HG03520 (cell line): ENCODE measurements around the gene COTL1.
A peak's percentile ranks its signal among the peaks of the same experiment; 100 is the strongest.
"Not testable (repeated sequence)": the region's sequence is repeated elsewhere in the genome, so short reads cannot be mapped to it uniquely, and the experiment has no call there.

Experiments used
- ATAC-seq: cut with Tn5 transposase; IDR thresholded peaks from one replicate; pipeline ENCODE4 v1.9.1; 2021; ENCODE audit warnings: mild to moderate bottlenecking, moderate library complexity; ENCODE audit not compliant: unreplicated experiment

Gene COTL1

GRCh38 chr16:84643674-84644073 is 25.8 kb upstream of the COTL1 start:
- ATAC-seq: no peak

DNA sequence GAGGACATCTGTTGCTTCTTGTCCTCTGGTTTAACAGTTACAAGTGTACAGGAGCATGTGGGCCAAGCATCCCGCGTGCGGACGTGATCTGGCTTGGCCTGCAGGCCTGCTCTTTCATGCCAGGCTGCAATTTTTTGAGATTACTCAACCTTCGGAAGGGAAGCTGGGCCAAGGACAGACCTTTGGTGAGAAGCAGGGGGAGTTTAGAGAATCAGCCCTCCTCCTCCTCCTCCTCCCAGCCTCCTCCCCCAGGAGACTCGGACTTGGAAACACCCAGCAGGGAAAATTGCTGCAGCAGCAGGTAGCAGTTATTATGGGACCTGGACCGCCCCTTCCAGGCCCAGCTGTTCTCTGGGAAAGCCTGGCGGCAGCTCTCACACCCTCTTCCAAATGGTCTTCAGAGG is 25.3 kb upstream of the COTL1 start:
- no peak for ATAC-seq

GRCh38 chr16:84641643-84642358 is 23.9 kb upstream of the COTL1 start:
- no peak for ATAC-seq

DNA sequence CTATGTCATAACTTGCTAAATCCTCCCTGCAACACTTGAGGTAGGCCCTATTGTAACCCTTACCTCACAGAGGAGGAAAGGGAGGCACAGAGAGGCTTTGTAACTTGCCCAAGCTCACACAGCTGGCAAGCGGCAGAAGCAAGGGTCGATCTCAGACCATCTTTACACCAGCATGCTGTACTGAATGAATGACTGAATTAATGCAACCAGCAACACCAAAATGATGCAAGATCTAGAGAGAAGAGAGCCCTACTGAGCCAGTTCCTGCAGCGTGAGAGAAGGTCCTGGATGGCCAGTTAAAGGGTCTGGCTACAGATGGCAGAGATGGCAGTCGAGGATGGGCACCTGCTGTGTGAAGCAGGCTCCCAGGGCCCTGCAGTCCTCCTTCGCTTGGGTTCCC is 22.3 kb upstream of the COTL1 start:
- no peak for ATAC-seq

DNA sequence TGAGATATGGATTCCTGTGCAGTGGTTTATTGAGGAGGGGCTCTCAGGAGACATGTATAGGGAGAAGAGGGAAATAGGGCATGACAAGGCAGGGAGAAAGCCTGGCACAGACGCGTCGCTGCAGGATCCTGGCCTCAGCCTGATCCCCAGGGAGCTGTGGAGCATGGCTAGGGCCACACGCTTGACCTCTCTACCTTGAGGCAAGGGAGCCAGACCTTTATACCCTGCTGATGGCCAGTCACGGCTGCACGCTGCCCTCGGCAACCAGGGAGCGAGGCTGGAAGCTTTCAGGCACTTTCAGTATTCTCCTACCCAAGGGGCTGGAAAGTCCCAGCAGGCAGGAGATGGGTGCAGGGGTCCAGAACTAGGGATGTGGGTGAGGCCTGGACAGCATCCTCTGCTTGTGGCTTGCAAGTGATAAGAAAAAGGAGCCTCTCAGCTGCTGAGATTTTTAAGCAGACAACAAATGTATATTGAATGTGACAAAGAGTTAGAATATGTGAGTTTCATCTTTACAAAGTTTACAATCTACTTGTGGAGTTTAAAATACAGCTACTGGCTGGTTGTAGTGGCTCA is 20.4 kb upstream of the COTL1 start:
- no peak for ATAC-seq

GRCh38 chr16:84637709-84638108 is 19.8 kb upstream of the COTL1 start:
- ATAC-seq: no peak

DNA sequence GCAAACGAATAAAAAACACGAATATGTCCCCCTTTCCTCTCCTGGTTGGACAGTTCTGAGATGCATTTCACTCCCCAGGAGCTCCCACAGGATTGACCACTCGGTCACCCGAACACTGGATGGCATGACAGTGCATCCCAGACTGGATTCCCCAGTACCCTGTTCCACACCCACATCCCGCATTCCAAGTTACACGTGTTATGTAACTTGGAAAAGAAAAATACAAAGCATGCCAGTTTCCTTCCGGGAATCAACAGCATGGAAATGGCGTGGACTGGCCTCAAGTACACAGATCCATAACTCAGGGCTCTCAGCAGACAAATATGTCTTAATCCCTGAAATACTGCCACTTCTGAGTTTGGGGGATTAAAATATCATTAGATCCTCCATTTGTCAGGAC is 17.8 kb upstream of the COTL1 start:
- no peak for ATAC-seq

- ATAC-seq: no peak
Observed at GRCh38 chr16:84633622-84634021, 15.7 kb upstream of the COTL1 start.

- not testable (repeated sequence) for ATAC-seq
Observed at GRCh38 chr16:84632862-84633261, 15.0 kb upstream of the COTL1 start.

DNA sequence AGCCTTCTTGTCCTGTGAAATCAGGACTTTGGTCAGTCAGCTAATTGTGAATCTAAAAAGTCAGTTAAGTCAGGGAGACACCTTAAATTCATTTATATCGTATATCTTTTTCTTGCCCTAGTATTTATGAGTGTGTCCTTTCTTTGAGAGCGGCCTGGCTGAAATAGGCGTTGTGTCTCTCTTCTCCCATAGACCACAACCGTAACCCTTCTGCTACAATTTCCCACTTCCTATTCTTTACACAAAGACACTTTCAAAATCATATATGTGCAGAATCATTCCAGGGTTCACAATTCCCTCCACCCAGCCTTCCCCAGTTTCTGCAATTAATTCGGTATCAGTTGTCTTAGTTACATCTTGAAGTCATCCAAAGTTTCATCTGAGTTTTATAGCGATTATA is 14.0 kb upstream of the COTL1 start:
- no peak for ATAC-seq

DNA sequence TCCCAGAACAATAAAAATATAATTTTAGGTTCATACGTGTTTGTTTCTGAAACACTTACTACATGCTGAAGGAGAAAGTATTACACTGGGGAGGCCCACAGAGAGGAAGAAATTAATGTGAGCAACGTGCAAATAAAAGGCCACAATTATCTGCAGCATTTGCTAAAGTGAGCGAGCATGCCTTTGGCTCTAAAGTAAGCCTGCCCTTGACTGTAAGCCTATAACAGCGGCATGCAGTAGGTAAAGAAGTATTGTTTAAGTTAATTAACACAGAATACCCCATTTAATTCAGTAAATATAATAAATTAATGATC is 13.2 kb upstream of the COTL1 start:
- ATAC-seq: no peak

GRCh38 chr16:84630446-84631152 is 12.7 kb upstream of the COTL1 start:
- no peak for ATAC-seq

DNA sequence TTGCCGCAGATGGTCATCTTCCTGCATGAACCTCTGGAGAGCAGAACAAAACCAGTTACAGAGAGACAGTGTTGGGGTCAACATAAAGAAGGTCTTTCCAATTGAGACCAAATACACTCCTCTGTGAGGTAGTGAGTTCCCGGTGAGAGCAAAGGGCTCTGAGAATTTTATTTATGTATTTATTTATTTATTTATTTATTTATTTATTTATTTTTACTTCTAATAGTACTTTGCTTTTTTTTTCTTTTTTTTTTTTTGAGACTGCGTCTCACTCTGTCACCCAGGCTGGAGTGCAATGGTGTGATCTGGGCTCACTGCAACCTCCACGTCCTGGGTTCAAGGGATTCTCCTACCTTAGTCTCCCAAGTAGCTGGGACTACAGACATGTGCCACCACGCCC is 12.1 kb upstream of the COTL1 start:
- no peak for ATAC-seq

DNA sequence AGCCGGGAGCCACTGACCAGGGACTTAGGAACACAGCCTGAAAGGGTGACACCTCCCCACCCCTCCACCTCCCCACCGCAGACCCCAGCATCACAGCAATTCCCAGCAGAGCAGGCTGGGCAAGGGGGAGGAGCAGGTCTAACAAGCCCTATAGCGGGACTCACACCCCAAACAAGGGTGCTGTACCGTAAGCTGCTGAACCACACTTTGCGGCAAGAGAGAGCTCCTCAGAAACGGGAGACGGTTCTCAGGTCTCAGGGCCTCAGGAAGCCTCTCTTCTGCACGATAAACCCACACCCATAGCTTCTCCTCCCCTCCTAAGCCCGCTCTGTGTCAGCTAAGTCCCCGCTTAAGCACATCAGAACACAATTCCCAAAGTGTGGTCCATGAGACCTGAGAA is 11.7 kb upstream of the COTL1 start:
- ATAC-seq: no peak

DNA sequence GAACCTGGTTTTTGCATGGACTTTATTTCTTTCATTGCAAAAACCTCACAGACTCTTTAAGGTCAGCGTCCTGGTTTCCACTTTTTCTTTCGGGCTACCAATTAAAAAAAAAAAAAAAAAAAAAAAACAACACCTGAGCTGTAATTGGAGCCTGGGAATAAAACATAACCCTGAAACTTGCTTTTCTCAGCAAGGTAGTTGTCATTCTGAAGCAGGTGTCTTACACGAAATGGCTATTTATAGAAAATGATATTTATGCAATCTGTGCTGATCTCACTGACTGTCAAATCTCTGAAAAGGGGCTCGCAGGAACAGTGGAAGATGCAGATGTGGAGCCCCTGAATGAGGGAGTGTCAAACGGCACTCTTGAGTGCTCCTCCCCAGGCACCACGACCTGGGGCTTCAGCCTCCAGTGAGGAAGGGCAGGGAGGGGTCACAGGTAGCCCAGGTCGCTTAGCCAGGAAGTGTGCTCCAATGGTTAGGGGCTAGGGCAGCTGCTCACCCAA is 10.4 kb upstream of the COTL1 start:
- no peak for ATAC-seq

- ATAC-seq: no peak
Observed at GRCh38 chr16:84625556-84625955, 7.7 kb upstream of the COTL1 start.

DNA sequence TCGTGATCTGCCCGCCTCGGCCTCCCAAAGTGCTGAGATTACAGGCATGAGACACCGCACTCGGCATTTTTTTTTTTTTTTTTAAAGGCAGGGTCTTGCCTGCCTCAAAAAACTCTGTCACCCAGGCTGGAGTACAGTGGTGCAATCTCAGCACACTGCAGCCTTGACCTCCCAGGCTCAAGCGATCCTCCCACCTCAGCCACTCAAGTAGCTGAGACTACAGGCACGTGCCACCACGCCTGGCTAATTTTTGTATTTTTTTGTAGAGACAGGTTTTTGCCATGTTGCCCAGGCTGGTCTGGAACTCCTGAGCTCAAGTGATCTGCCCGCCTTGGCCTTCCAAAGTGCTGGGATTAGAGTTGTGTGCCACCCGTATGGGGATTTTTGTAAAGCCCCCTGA is 3.0 kb upstream of the COTL1 start:
- ATAC-seq: not testable (repeated sequence)

DNA sequence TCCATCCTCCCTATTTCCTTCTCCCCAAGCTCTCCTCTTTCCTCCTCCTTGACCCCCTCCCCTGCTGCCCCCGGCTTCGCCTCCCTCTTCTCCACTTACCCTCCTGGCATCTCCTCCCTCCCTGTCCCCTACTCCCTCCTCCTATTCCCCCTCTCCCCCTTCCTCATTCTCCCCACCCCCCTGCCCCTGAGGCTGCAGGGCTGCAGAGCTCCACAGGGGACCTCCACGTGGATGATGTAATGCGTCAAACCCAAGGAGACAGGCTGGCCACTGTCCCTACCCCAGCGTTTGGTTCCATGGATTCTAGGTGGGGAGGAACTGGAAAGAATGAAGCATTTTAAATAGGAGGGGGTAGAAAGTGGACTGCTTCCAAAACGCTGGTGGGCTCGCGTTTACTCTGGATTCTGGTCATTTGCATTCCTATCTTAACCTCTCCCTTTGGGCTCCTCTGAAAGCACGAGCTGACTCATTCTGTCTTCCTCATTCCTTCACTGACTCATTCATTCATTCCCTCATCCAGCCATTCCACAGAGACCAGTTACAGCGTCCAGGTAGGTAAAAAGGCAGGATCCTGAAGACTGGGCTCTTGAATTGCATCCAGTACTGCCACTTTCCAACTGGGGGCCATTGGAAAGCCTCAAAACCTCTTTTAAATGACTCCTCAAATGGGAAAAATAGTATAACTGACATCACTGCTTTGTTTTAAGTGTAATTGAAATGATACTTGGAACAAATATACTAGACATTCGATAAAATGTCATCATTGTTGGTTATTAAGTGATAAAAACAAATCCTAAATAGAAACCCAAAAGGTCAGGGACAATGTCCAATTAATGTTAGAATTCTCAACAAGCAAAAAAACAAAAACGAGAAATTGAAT is 943 bp upstream of the COTL1 start:
- ATAC-seq: no peak

GRCh38 chr16:84617041-84617790 is 662 bp downstream of the COTL1 start:
- peak; percentile 24 for ATAC-seq

GRCh38 chr16:84616515-84616914 is 1.4 kb downstream of the COTL1 start:
- ATAC-seq: no peak
